ENCODE results near the gene GJC2.

Gene GJC2

DNA sequence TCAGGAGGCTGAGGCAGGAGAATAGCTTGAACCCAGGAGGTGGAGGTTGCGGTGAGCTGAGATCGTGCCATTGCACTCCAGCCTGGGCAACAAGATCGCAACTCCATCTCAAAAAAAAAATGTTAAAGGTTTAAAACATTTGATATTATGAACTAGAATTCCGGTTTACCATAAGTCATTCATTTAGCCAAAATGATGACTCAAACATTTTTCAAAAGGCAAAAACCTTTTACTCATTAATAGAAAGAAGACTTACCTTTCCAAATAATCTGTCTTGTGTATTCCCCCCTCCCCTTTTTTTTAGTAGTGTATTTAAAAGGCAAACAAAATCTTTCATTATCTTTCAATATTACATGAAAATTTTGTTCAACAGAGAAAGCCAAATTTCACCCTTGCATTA lies 32.4 kb upstream of the GJC2 start:
- DNase-seq: no peak

DNA sequence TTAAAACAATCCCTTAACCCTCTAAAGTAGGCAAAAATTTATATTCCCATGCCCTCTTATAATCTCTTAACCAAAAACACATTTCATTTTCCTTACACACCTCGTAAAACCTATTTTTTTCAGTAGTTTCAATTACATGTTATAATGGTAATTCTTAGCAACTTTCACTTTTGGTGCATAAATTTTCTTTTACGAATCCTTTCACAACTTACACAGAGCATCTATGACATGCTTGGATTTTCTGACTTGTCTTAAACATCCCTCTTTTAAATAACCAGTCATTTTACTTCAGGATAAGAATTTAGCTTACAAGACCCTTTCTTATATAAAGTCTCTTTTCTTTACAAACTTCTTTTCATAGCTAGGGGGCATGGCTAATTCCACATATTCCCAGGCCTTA lies 31.7 kb upstream of the GJC2 start:
- DNase-seq: no peak

DNA sequence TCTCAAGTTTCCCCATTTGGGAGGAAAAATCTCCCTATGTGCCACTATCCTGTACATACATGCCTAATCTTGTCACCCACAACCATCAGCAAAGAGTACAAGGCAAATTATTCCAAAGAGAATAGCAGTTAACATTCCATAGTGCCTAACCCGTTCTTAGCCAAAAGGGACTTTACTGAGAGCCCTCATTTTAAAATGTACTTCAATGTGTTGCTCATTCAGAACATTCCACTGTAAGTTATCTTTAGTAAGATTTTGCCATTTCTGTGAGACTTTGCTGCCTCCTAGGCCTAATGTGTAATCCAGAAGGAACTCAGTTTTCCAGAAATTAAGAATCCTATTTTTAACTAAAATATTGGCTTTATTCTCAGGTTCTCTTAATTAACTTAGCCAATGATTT lies 29.4 kb upstream of the GJC2 start:
- no peak for DNase-seq

DNA sequence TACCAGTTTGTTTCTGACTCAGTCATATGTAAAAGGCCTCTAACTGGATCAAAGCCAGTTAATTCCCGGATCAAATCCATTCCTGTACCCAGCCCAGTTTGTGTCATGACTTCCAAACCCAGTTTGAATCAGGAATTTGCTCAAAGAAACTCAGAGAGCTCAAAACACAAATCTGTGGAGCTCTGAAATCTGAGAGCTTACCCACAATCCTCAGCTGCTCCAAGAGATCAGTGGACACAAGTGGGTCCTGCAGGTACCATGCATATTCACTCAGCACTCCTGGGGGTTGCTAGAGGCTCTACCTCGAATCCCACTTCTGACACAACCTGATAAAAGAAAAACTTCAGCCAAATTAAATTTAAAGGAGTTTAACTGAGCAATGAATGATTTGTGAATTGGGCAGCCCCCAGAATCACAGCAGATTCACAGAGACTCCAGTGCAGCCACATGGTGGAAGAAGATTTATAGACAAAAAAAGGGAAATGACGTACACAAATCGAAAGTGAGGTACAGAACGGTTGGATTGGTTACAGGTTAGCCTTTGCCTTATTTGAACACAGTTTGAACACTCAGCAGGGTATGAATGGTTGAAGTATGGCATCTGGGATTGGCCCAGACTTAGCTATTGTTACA lies 28.8 kb upstream of the GJC2 start:
- DNase-seq: no peak

DNA sequence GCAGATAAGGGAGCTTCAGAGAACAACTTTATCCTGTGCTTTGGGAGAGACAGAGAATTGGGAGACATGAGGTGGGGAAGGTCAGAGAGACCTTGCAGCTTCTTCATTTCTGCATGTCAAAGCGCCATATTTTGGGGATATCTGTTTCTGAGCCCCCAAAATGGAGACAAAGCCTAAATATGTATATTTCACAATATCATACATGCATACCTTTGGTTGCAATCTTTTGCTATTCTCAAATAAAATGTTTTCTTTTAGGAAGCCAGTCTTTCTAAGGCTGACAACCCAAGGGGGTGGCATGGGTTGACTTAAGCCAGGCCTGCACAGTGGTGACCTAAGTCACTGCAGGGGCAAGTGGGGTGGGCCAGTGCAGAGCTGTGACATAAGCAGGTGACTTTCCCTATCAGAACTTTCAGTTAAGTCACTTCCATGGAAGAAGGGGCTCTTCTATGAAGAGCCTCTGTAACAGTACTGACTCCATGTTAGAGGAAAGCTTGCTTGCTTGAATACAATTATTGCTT lies 26.7 kb upstream of the GJC2 start:
- DNase-seq: no peak

DNA sequence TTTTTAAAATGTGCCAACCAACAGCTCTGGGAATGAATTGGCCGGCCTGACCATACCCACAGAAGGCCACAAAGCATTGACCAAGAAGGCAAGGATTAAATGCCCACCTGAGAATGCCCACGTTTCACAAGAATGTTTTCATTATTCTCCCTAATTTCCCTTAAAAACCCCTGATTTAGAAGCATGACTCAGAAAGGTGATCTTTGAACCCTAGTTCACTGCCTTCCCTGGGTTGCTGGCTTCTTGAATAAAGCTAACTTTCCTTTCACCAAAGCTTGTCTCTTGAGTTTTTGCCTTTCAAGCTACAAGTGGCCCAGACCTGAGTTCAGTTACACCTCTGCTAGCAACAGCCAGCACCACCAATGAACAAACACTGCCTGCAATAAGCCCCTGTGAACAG lies 26.2 kb upstream of the GJC2 start:
- no peak for DNase-seq

DNA sequence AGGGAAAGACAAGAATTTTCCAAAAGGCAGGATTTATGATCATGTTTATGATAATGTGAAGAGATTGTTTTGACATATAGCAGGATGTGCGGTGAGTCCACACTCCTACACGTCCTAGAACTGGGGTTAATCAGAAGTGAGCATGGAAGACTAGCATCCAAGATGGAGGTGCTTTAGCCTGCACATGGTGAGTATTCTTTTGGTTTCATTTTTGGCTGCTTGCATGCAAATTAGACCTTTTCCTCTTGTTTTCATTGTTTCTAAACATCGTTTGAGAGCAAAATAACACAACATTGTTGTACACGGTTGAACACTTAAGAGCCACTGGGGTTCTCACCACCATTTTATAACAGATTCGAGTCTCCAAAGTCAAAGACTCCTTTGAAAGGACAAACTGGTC lies 24.5 kb upstream of the GJC2 start:
- DNase-seq: no peak

DNA sequence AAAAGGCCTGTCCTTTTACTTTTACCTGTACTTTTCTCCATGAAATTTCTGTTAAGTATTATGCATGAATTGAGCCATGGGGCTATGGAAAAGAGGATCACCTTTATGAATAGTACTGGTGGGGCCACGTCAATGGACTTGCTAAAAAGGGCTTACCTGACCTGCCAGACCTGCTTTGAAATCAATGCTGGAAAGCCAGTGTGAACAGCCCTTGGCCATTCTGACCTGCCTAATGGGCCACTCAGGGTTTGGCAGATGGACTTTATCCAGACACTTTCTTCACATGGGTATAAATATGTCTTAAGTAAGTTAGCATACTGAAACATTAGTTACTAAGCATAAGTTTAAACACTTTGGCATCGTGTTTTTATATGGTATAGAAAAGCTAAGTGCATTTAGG lies 18.0 kb upstream of the GJC2 start:
- DNase-seq: no peak

DNA sequence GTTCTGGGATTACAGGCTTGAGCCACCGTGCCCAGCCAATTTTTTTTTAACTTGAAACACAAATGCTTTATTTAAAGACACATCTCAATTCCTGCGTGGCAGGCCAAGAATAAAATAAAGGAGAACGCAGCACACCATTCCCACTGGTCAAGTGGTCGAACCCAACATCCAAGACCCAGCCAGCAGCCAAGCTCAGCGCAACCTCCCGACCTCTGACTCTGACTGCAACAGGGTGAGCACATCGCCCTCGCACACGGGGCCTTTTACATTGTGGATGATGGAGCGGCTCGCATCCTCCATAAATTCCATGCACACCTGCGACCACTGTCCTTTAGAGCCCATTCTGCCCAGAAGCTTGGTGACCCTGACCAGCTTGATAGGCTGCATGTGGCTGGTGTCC lies 15.1 kb upstream of the GJC2 start:
- no peak for DNase-seq

DNA sequence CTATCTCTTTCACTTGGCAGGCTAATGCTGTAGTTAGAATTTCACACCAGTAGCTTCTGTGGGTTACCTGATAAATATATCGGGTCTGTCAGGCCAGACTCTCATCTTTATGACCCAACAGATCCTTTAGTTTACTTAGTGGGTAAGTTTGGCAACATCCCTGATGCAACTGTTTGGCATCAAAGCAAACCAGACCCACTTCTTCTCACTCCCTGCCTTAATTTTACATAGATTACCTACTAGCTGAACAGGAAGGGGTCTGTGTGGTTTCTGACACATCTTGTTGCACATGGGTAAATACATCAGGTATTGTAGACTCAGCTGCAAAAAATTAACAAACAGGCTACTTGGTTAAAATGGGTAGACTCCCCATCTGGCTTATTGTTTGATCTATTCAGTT lies 12.8 kb upstream of the GJC2 start:
- DNase-seq: no peak

DNA sequence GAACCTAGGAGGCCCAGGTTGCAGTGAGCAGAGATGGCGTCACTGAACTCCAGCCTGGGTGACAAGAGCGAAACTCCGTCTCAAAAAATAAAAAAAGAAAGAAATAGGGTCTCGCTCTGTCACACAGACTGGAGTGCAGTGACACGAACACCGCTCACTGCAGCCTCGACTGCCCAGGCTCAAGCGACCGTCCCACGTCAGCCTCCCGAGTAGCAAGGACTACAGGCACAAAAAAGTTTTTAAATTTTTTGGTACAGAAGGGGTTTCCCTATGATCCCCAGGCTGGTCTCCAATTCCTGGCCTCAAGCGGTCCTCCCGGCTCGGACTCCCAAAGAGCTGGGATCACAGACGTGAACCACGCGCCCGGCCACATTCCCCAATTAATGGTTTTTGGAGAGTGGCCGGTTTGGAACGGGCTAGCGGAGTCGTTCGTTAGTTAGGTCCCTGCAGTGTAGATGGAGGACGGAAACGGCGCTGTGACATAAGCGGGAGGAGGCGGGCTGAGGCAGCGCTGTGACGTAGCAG lies 10.3 kb upstream of the GJC2 start:
- DNase-seq: no peak

DNA sequence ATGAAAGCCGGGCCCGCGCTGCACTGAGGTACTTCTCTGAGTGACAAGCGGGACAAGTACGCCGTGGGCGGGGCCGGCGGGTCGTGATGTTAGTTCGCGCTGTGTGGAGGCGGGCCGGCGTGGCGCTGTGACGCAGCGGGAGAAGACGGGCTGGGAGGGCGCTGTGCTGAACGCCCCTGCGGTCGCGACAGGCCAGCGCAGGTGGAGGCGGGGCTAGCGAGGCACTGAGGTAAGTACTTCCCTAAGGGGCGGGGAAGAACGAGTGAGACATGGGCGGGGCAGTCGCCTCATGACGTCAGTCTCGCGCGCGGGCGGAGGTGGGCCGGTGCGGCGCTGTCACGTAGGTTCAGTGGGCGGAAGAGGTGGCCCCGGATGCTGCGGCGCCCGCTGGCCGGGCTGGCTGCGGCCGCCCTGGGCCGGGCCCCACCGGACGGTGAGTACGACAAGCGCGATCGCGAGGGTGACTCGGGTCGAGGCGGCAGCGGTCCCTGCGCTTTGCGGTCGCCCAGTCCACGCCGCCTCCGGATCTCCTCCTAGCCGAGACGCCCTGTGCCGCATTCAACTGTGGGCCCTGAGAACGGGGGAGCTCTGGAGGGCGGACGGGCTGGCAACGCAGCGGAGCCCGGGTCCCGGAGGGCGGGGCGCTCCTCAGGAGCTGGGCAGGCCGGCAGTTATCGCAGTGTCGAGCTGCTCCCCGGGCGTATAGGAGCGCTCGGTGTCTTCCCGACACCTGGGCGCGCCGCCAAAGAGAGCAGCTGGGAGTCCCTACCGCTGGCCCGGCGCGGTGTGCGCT lies 9.6 kb upstream of the GJC2 start, which contains the start of gene GUK1:
Gene GUK1 (plus strand): TSS at position 349 of the 793 bp plus-strand sequence. CDS start 24 bp downstream, at position 373.
- DNase-seq: peak; percentile 99

DNA sequence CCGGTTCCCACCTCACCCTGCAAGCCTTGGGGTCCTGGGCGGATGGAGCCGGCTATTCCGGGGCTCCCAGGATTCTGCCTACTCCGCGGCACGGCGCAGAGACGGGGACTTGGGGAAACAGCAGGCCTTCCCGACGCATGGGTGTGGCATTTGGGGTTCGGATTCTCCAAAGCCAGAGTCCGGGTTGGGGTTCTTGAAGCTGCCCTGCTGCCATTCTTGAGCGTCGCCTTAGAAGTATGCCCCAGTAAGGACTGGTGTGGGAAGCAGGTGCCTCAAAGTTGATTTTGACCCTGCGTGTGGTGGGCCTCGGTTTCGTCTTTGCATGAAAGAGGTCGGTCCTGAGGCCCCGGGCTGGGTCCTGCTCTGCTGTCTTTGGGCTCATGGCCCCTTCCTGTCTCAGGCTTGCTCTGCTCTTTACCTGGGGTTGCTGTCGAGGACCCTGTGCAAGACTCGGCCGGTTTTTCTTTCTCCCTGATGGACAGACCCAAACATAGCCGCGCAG lies 9.0 kb upstream of the GJC2 start:
- DNase-seq: no peak

DNA sequence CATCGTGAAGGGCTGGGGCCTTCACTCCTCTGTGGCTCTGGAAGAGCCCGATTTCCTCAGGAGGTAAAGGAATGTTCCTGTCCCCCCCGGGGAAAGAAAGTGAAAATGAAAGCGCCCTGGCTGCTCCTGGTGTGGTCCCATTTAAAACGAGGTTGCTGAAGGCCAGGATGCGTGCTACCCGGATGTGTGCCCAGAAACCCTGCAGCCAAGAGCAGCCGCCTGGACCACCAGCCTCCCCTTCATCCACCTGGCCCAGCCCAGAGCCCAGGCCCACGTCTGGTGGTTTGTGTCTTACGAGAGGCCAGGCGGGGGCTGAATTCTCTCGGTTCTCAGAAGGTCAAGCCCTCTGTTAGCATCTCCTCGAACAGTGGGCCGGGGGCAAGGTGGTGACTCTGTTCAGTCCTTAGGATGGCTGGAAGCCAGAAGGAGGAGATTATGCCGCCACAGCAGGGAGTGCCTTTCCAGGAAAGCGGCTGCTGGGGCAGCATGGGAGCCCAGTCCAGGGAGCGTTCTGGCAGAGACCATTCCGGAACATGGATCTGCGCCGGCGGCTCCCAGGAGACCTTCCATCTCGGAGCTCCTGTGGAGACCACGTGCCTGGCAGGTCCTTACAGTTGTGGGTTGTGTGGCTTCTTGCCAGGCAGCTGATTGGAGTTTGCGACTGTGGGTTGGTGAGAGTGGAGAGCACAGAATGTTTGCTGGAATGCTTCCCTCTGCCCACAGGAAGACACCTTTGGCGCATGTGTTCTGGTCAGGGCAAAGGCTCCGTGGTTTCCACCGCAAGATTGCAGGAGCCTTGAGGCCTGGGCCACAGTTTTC lies 8.3 kb upstream of the GJC2 start:
- DNase-seq: peak; percentile 61

DNA sequence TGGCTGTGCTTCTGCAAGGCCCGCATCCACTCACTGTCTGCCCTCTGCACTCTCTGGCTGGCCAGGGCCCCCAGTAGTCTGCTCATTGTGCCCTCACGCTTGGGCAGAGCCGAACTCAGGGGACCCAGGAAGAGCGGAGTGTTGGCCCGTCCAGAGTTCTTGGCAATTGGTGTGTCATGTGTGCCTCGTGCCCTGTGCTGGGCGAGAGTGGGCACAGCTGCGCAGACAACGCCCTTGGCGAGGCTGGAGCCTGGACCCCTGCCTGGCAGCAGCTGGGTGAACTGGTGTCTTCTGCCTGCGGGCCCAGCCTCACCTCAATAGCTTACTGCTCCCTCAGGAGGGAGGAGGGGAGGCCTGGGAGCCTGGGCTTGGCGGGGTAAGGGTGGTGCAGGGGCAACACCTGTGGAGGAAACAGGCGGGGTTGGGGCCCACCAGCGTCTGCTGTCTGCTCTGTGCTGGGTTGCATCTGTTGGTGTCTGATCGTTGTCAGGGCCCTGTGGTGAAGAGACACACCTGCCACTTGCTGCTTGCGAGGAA lies 7.5 kb upstream of the GJC2 start:
- DNase-seq: peak; percentile 53

DNA sequence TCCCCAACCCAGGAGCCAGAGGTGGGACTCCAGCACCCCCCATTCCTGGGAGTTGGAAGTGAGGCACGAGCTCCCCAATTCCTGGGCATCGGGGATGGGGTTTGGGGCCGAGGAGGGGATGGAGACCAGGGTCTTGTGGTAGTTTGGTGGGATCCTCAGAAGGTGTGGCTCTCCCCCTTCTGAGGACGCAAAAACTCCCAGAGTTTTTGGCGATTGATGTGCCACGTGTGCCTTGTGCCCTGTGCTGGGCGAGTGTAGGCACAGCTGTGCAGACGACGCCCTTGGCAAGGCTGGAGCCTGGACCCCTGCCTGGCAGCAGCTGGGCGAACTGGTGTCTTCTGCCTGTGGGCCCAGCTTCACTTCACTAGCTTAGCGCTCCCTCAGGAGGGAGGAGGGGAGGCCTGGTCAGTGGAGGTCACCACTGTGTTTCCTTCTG lies 7.0 kb upstream of the GJC2 start:
- peak; percentile 65 for DNase-seq

DNA sequence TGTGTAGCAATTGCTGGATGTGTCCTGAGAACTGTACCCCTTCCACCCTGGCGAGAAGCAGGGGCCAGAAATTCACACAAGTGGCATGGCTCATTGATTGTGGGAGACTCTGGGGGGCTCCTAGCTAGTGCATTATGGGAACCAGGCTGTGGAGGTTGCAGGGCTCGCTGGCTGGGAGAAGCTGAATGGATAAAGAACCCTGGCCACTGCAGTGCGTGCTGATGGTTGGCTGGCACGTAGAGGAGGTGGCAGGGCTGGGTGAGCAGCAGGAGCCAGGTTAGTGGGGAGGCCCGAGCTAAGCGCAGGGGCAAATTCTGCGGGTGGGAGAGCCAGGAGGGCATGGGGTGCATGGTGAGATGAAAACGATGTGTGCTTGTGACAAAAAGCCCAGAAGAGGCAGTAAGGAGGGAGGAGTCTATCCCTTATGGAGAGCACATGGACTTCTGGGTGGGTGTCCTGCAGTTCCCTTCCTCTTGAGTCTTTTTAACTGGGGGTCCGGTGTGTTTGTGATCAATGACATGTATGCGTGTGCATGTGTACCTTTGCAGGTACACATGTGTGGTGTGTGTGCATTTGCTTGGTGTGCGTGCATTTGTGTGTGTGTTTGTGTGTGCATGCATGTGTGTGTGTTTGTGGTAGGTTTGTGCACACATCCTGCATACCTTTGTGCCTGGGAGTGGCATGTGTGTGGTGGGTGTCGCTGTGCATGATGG lies 6.1 kb upstream of the GJC2 start:
- DNase-seq: no peak

DNA sequence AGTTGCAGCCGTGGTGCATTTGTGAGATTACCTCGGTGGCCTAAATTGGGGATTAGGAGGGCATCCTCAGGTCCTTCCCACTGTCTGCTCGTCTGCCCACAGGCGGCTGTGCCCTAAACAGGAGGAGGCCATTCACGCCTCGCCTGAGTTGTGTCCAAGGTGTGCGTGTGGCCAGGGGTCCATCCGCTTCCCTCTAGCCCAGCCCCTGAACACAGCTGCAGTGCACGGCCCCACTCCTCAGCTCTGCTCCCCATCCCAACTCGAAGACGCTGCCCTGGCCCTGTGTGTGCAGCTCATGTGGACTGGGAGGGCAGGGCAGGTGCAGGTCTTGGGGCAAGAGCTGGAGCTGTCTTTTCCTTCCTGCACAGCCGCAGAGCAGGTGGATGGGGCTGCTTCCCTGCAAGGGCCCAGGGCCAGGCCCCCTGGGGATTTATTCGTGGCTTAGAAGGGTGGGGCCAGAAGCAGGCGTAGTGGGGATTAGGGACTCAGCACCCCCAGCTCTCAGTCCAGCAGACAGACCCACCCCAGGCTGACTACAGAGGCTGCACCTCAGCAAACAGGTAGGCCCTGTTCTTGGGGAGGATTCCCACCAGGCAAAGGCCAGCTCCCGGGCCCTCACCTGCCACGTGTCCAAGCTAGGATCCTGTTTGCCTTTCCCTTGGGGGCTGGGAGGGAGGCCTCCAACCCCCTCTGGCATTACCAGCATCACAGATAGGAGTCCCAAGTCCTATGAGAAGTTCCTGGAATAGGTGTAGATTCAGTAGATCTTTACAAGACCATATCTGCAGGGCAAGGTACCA lies 5.3 kb upstream of the GJC2 start:
- no peak for DNase-seq

DNA sequence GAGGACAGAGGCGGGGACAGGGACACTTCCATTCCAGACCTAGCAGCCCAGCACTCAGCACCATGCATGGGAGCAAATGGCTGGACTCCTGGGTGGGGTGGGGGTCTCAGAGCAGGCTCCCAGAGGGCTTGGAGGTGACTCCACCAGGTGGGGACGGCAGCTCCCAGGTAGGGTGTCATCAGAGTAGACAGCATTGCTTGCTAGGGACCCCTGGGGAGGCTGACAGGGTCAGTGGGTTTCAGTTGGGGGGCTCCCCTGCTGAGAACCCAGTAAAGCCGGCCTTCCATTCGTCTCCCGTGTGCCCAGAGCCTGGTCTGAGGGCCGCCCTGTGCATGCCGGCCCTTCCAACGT lies 4.8 kb upstream of the GJC2 start:
- peak; percentile 24 for DNase-seq

DNA sequence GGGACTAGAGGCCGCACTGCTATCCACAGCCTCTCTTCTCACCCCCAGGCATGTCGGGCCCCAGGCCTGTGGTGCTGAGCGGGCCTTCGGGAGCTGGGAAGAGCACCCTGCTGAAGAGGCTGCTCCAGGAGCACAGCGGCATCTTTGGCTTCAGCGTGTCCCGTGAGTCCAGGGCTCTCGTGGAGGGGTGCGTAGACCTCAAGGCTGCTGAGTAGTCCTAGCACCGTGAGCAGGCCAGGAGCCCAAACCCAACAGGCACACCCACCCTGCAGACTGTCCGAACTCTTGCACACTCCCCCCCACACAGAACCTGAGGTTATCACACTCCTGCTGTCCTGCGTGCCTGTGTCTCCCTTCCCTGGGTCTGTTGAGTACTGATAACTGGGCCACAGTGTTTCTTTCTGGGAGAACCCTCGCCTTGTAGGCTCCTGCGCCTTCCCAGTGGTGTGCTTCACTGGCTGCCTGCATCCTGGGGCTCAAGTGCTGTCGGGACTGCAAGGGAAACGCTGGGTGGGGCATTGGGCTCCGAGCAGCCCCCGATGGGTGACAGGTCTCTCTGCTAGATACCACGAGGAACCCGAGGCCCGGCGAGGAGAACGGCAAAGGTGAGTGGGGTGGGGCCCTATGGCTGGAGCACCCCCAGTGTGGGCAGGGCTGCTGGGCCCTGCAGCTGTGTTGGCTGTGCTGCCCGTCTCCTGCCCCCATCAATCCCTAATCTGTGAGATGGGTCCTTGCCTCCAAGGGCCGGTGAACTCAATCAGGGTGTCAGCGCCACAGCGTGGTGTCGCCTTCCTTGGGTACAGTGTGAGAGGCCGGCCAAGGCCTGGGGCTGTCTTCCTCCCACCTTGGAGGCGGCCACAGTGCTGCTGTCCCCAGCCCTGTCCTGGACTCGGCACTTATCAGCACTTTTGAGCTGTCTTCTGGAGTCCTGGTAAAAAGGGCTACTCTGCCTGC lies 4.0 kb upstream of the GJC2 start:
- no peak for DNase-seq

All from right hindlimb (tissue), 1 donor.